GM12873 (cell line): Measurements from ENCODE around the gene ZYG11A.

Experiments used
- TF ChIP-seq, protein P1 (sequence below): IDR thresholded peaks from 2 replicates; pipeline ENCODE4 v1.5.1; 2012; ENCODE audit warnings: low read depth, mild to moderate bottlenecking, moderate library complexity, low read length, control low read depth; ENCODE audit not compliant: insufficient read depth; ENCODE audit errors: missing control alignments

Gene ZYG11A

DNA sequence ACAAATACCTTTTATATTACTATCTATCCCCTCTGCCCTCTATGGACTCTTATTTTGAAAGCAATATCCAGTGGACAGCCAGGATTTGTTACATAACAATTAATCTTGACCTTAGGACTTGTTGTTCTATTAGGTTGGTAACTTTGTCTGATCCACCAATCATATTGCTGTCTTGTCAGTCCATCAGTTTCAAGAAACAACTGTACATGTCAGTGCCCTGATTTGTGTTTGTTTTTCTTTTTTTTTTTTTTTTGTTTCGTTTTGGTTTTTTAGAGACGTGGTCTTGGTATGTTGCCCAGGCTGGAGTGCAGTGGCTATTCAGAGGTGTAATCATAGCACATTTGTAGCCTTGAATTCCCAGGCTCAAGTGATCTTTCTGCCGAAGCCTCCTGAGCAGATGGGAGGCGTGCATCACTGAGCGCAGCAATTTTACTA lies 83.0 kb downstream of the ZYG11A start:
- TF ChIP-seq, protein P1, sequence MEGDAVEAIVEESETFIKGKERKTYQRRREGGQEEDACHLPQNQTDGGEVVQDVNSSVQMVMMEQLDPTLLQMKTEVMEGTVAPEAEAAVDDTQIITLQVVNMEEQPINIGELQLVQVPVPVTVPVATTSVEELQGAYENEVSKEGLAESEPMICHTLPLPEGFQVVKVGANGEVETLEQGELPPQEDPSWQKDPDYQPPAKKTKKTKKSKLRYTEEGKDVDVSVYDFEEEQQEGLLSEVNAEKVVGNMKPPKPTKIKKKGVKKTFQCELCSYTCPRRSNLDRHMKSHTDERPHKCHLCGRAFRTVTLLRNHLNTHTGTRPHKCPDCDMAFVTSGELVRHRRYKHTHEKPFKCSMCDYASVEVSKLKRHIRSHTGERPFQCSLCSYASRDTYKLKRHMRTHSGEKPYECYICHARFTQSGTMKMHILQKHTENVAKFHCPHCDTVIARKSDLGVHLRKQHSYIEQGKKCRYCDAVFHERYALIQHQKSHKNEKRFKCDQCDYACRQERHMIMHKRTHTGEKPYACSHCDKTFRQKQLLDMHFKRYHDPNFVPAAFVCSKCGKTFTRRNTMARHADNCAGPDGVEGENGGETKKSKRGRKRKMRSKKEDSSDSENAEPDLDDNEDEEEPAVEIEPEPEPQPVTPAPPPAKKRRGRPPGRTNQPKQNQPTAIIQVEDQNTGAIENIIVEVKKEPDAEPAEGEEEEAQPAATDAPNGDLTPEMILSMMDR = no peak

DNA sequence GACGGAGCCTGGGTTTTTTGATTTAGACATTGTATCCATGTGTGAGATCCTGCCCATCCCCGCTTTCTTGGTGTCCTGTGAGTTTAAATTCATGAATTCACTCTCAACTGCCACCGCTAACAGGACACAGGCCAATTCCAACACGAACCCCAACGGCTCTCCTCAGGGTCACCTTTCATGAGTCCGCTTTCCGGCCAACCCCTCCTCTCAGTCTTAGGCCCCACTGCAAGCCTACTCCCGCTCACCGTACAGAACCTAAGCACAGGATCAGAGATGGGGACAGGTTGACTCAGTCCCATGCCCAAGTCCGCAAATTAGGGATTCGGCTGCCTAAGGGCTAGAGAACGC lies 84.3 kb downstream of the ZYG11A start:
- TF ChIP-seq, protein P1 = no peak

DNA sequence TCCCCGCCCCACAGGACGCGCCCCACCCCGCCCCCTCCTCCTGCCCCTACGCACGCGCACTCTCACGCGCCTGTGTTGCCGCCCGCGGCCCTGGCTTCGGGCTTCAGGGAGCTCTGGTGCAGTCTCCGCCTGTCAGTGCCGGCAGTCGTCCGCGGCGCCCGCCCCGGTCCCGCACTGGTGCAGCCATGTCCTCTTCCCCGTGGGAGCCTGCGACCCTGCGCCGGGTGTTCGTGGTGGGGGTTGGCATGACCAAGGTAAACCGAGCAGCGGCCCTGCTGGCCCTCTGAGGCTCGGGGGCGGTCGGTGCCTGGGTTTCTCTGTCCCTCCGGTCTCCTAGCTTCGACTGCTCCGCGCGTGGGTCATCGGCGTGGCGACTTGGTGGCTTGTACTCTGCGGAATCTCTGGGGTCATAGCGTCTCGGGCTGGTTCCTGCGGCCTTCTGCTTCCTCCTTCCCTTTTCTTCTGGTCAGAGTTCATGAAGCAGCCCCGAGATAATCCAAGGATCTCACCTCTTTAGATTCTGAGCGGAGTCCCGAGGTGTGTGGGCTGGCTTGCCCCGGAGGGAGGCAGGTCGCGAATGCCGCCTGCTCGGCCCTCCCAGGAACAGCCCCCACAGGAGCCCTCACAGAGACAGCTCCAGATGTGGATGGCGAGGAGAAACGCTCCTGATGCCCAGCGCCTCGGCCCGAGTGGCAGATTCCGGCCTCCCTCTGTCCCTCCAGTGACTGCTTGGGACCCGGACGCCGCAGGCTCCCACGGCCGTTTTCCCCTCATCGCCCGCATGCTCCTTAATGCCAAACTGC lies 84.9 kb downstream of the ZYG11A start, which contains the start of gene SCP2:
Gene SCP2 (plus strand): TSS at position 65 of the 803 bp plus-strand sequence. CDS start 121 bp downstream, at position 186.
- TF ChIP-seq, protein P1 = no peak

DNA sequence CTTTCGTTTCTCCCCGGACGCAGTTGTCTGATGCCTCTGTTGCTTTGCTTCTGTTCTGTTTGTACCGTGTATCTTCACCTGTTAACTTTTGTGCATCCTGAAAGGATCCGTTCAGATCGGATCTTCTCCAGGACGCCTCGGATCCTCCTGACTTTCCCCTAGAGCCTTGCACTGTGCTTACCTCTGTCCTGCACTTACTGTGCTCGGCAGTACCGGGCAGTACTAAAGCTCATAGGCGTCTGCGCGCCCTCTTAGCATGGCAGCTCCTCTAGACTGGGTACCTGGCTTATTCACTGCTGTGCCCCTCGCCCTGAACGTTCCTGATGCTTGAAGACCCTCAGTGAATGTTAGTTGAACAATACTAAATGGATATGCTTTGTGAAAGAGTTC lies 85.5 kb downstream of the ZYG11A start:
- TF ChIP-seq, protein P1 = no peak

DNA sequence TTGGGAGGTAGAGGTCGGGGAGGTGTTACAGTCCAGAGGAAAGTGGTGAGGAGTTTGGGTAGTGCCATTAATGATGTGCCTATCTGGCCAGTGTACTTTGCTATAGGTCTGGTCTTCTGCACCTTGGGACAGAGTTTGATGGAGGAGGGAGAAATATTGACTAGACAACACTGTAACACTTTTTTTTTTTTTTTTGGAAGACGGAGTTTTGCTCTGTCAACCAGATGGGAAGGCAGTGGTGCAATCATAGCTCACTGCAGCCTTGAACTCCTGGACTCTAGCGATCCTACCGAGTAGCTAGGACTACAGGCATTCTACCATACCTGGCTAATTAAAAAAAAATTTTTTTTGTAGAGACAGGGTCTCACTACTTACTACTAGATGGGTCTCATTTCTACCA lies 86.5 kb downstream of the ZYG11A start:
- TF ChIP-seq, protein P1 = no peak

DNA sequence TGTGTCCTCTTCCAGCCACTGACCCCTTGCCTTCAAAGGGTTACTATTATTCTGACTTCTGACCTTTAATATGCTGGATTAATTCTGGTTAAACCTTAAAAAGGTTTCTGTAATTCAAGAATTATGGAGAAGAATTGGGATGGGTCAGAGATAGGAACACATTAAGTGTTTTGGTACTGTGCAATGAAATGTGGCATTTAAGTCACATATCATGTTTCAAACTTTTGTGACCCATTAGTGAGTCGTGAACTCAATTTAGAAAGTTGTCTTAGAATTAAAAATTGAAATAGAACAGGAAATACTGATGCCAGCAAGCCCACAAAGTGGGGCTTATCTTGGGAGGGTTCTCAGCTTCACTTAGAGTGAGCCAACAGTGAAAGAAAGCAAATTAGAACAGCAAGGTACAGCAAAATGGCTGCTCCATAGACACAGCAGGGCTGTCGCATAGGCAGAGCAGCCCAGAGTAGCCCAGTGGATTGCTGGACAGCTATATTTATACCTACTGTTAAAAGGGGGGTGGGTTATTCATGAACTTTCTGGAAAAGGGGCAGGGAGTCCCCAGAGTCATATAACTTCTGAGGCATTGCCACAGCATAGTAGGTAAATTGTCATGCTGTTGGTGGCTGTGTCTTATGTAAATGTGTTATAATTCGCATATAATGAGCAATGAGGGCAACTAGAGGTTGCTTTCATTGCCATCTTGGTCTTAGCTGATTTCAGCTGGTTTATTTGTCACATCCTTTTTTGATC lies 95.0 kb downstream of the ZYG11A start:
- TF ChIP-seq, protein P1 = no peak

DNA sequence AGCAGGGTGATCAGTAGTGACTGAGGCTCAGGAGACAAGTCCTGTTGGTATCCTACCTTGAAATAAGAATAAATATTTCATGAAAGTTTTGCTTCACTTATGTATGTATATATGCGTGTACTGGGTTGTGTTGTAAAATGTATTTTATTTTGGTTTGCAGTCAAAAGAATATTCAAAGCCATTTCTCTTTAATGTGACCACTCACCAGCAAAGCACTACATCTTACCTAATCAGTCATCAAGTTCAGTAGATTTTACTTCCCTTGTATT lies 95.6 kb downstream of the ZYG11A start:
- TF ChIP-seq, protein P1 = no peak
